GM19395 (cell line): ENCODE data around the gene HPGD.
"Not testable (repeated sequence)": the region's sequence is repeated elsewhere in the genome, so short reads cannot be mapped to it uniquely, and the experiment has no call there.

Source experiments
- ATAC-seq: cut with Tn5 transposase; IDR thresholded peaks from one replicate; pipeline ENCODE4 v1.9.1; 2021; ENCODE audit warnings: mild to moderate bottlenecking, moderate library complexity; ENCODE audit not compliant: unreplicated experiment

Gene HPGD

DNA sequence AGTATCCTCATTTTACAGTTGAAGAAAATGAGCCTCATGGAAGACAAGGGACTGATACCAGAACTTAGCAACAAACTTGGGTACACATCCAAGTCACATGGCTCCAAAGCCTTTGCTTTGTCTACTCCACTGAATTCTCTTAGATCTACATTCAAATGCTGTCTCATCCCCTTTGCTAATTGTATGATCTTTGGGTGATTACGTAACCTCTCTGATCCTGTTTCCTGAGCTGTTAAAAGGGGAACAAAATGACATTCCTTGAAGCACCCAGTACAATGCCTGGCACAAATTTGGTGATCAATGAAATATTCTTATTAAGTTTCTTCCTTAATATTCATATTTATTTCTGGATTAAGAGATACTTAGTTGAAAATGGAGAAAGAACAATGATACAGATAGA is 5.9 kb upstream of the HPGD start:
- no peak for ATAC-seq

GRCh38 chr4:174526731-174527130 is 4.4 kb upstream of the HPGD start:
- no peak for ATAC-seq

DNA sequence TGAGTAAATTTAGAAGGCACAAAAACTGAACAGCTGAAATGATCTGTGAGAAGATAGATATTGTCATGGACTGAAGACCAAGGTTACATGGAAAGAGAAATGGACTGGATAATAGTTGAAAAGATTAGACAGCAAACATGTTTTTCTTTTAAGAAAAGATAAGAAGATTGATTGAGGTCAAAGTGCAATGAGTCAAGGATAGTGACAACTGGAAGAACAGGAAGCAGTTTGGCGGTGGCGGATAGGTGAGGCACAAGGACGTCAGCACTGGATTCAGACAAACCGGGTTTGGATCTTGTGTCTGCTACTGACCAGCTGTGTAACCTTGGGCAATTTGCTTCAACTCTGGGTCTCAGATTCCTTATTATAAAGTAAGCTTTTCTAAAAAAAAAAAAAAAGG is 2.0 kb upstream of the HPGD start:
- ATAC-seq = no peak

DNA sequence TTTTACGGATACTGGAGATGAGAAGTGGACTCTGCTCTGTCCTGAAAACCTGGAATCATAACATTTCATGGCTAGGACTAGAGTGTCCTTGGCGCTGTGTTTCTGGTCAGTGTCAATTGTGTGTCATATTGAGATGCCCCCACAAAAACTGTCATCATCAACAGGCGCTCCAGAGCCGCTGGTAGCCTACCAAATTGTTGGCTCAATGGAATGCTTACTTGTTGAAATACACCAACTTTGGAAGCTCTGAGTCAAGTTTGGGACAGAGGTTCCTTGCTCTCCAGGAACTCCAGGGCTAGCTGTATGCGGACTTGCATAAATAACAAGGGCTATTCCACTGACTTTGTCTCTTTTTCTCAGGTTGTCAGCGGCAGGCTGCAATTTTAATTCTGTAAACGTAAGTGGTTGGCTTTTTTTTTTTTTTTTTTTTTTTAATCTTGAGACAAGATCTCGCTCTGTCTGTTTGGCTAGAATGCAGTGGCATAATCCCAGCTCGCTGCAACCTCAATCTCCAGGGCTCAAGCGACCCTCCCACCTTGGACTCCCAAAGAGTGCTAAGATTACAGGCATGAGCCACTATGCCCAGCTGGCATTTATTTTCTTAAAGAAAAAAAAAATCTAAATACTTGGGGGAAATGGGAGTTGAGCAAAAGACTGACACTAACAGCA is 871 bp upstream of the HPGD start:
- peak; percentile 1 for ATAC-seq

GRCh38 chr4:174521800-174522182 is 497 bp downstream of the HPGD start:
- peak; percentile 51 for ATAC-seq

- no peak for ATAC-seq
These were observed 1.6 kb downstream of the HPGD start for GRCh38 chr4:174520660-174521059.

DNA sequence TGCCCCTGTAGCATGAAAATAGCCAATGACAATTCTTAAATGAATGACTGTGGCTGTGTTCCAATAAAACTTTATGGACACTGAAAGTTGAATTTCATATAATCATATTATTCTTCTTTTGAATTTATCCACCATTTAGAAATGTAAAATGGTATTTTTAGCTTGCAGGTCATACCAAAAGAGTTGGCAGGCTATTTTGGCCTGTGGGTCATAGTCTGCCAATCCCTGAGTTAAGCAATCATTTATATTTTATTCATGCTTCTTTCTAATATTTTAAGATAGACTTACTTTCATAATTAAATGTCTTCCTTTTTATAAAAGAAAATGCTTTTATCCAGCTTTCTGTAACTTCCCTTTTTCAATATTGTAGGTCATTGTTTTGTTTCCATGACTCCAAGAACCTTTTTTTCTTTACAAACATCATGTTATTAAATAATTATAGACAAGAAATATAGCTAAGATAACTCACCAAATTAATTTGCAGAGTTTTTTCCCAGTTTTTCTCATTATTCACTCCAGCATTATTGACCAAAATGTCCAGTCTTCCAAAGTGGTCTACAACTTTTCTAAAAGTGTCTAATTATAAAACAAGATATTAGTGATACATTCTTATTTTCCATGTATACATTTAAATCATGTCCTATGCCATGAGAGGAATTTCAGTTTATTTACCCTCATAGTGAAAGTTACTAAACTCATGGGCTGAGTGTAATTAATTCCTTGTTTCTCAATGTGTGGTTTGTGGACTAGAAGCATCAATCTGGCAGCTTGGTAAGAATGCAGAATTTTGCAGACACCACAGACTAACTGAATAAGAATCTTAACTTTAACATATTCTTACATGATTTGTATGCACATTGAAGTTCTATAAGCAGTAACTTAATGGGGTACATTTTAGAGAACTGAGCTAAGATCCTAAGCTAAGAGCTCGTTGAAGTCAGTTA is 4.5 kb downstream of the HPGD start:
- ATAC-seq = no peak

DNA sequence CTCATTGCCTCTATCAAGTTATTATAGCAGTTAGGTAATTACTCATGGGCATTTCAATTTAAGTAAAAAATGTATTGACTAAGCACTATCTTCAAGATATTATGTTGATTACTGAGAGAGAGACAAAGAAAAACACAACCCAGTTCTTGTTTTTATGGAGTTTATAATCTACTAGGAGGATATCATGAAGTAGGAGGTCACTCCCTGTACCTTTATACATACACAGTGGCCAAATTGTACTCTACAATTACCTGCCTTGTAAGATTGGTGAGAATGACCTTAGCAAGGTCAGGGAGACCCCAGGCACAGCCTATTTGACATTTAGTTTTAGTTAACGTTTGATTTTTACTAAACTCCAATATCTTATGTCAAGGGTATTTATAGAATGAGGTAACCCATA is 5.5 kb downstream of the HPGD start:
- no peak for ATAC-seq

DNA sequence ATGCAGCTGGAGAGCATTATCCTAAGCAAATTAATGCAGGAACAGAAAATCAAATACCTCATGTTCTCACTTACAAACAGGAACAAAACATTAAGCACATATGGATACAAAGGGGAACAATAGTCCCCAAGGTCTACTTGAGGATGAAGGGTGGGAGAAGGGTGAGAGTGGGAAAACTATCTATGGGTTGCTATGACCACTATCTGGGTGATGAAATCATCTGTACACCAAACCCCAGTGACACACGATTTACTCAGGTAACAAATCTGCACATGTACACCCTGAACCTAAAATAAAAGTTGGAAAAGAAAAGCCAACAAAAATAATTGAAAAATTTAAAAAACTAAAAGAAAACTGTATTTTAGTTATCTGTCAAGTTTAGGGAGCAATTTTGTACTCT is 5.9 kb downstream of the HPGD start:
- no peak for ATAC-seq

- no peak for ATAC-seq
These were observed 9.5 kb downstream of the HPGD start for GRCh38 chr4:174512745-174513144.

- ATAC-seq = no peak
These were observed 16.4 kb downstream of the HPGD start for GRCh38 chr4:174505892-174506291.

GRCh38 chr4:174505007-174505406 is 17.3 kb downstream of the HPGD start:
- no peak for ATAC-seq

GRCh38 chr4:174503079-174503715 is 19.1 kb downstream of the HPGD start:
- ATAC-seq = no peak

DNA sequence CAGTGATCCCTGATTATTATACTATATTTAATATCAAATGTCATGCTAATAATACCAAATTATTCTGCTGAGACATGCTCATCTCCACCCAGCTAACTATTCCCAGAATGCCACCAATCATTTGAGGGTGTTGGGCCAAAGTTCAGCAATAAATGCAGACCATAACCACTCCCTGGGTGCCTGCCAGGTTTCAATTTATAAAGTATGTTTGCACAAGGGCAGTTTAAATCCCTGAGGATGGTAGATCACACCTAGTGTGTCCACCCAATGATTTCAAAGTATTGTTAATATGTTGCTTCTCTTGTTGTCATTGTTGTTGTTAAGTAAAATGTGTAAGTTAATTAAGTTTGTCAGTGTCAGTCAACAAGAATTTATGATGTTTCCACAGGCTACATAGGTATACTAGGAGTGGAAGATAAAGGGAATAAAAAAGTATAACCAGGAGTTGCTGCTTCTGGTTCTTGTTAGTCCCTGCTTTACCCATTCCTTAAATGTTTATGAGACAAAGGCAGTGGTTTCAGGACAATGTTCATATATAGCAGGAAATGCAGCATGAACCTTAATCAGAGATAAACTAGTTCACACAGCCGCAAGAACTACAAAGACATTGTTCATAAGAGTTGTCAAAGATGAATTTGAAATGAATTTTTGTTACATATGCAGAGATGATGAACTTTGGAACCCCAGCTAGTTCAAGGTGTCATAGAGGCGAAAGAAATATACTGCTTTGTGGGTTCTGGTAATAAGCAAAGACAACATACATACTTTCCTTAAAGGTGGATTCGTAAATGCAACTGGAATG is 25.5 kb downstream of the HPGD start:
- ATAC-seq = no peak

DNA sequence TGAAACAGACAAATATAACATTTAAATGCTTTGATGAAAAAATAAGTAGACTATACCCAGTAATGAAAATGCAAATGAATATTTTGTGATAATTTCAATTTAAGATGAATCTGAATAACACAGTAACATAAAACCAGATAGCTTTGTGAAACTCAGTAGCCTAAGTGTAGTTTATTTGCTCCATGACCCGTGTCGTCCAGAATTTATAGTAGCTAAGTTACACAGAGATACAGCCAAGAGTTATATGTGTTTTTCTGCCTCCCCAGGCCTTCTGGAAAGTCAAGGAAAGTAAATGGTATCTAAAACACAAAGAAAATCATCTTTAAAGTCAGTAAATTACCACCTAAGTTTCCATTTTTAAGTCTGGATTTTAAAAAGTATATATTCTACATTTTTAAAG is 26.7 kb downstream of the HPGD start:
- no peak for ATAC-seq

- no peak for ATAC-seq
These were observed 27.6 kb downstream of the HPGD start for GRCh38 chr4:174494726-174495125.

- ATAC-seq = no peak
These were observed 28.1 kb downstream of the HPGD start for GRCh38 chr4:174494146-174494545.

- no peak for ATAC-seq
These were observed 31.8 kb downstream of the HPGD start for GRCh38 chr4:174490451-174490961.

DNA sequence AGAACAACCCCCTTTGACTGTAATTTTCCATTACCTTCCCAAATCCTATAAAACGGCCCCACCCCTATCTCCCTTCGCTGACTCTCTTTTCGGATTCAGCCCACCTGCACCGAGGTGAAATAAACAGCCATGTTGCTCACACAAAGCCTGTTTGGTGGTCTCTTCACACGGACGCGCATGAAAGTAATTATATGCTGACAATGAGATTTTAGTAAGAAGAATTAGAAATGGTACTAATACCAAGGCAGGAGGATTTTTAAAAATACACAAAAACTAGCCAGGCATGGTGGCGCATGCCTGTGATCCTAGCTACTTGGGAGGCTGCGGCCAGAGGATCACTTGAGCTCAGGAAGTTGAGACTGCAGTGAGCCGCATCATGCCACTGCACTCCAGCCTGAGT is 33.9 kb downstream of the HPGD start:
- ATAC-seq = not testable (repeated sequence)

DNA sequence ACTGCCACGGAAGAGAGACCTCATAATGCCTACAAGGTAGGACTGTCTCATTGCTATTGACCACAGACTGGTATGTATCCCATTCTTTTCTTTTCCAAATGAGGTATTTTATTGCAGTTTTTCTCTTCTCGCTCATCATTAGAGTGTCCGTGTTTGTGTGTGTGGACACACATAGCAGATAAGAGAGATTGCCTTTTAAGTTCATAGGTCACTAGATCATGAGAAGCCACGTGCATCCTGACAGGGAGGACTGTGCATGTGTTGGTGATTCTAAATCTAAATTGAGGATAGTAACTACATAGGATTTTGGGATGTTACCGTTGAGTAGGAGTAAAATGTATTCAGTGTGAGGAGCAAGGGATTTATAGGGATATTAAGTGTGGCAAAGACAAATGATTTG is 37.3 kb downstream of the HPGD start:
- ATAC-seq = no peak

DNA sequence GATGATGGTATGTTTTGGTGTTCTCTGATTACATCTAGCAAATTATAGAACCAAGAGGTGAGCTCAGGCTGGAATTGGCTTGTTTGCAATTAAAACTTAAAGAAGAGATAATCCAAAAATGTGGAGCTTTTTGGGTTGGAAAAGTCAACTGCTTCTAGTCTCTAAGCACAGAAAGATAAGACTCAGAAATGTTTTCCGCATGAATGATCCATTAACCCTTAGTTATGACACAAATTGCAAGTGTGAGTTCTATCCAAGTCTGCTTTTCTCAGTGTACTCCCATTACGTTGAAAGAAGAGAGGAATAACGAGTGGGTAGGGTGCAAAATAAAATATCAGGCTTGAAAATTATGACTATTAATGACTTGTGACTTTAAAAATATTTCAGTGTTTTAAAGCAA is 38.5 kb downstream of the HPGD start:
- ATAC-seq = no peak
